Mesodermal cell (in vitro differentiated cells): ENCODE results near the gene COG8.

Experiments
- H3K27ac ChIP-seq: 2 replicates; pipeline ENCODE4 v1.7.0; 2013; ENCODE audit warnings: mild to moderate bottlenecking, low read depth, low read length, moderate library complexity; ENCODE audit not compliant: severe bottlenecking
- H3K36me3 ChIP-seq: 2 replicates; pipeline ENCODE4 v1.7.1; 2013; ENCODE audit warnings: mild to moderate bottlenecking, low read length, moderate library complexity; ENCODE audit not compliant: control insufficient read depth, insufficient read depth
- H3K4me1 ChIP-seq: one replicate; pipeline ENCODE4 v1.7.1; 2013; ENCODE audit warnings: mild to moderate bottlenecking, low read length; ENCODE audit not compliant: insufficient read depth, control insufficient read depth, poor library complexity, severe bottlenecking
- H3K4me3 ChIP-seq: 2 replicates; pipeline ENCODE4 v1.7.0; 2013; ENCODE audit warnings: low read length, control low read depth, mild to moderate bottlenecking; ENCODE audit not compliant: insufficient read depth, poor library complexity, severe bottlenecking; ENCODE audit errors: extremely low read depth
- H3K9me3 ChIP-seq: 2 replicates; pipeline ENCODE4 v1.7.1; 2013; ENCODE audit warnings: mild to moderate bottlenecking, low read length, moderate library complexity; ENCODE audit not compliant: control insufficient read depth
- WGBS, 2 experiments: methylation state at CpG; one replicate each; pipeline ENCODE4 v1.1.5; 2013; ENCODE audit warnings: missing lambda C conversion rate in 2 of 2; ENCODE audit not compliant: insufficient coverage in 2 of 2; 5-methylcytosine and 5-hydroxymethylcytosine counted together

The COG8 gene

GRCh38 chr16:69346683-69347082 lies 7.3 kb upstream of the COG8 start:
- Histone ChIP-seq H3K4me1 (peaks cover under 1% of the 10 kb centered on the region), H3K36me3 (peaks cover 51% of the 10 kb centered on the region), H3K27ac (no peak overlapping the region), H3K9me3 (no peaks in the 10 kb centered on the region), H3K4me3 (no peak overlapping the region)
- WGBS, 2 experiments: 93 to 97% methylated on average over 3 of the region's 6 CpGs

GRCh38 chr16:69345923-69346322 lies 6.6 kb upstream of the COG8 start:
- 90 to 100% methylated on average over 1 to 4 of the region's 4 CpGs for WGBS, 2 experiments
- Histone ChIP-seq H3K36me3 (peaks cover 55% of the 10 kb centered on the region), H3K4me1 (peaks cover 7% of the 10 kb centered on the region), H3K9me3 (no peaks in the 10 kb centered on the region), H3K27ac (no peak overlapping the region), H3K4me3 (no peak overlapping the region)

DNA sequence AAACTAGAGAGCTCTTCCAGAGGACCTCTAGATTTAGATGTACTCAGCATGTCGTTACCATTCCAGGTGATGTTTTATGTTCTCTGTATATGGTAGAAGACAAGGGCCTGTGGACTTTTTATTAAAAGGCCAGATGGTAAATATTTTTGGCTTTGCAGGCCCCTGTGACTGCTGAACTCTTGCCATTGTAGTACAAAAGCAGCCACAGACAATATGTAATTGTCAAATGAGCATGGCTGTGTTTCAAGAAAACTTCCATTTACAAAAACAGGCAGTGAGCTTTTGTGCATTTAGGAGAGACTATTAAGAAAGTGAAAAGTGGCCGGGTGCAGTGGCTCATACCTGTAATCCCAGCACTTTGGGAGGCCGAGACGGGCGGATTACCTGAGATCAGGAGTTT lies 4.8 kb upstream of the COG8 start:
- WGBS, 2 experiments: 100% methylated on average over 3 to 4 of the region's 5 CpGs
- peaks cover 53% of the 10 kb centered on the region for H3K36me3 ChIP-seq
- H3K4me1 ChIP-seq: peaks cover 7% of the 10 kb centered on the region
- H3K4me3 ChIP-seq: no peak overlapping the region
- no peak overlapping the region for H3K27ac ChIP-seq
- H3K9me3 ChIP-seq: no peaks in the 10 kb centered on the region

- H3K4me1 ChIP-seq: peaks cover 12% of the 10 kb centered on the region
- peaks cover 65% of the 10 kb centered on the region for H3K36me3 ChIP-seq
- 1 to 4% methylated on average over 10 to 14 of the region's 16 CpGs for WGBS, 2 experiments
These were observed 806 bp upstream of the COG8 start for GRCh38 chr16:69340095-69340644.

DNA sequence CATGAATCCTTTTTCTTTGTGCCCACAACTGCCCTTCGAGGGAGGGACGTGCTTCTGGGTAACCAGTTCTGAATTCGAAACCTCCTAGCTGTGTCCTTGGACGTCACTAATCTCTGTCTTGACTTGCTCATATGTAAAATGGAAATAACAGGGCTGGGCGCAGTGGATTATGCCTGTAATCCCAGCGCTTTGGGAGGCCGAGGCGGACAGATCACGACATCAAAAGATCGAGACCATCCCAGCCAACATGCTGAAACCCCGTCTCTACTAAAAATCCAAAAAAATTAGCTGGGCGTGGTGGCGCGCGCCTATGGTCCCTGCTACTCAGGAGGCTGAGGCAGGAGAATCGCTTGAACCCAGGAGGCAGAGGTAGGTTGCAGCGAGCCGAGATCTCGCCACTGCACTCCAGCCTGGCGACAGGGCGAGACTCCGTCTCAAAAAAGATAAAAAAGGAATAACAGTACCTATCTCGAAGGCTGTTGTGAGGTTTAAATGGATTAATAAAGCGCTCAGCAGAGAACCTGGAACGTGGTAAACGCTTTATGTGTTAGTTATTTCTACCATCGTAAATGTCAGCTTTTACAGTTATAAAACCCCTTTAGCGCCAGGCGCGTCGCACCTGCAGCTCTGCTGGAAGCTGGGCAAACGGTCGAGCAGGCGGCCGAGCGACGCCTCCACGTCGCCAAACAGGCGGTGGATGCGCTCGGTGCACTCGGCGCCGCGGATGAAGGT lies 641 bp downstream of the COG8 start:
- Histone ChIP-seq H3K36me3 (peaks cover 67% of the 10 kb centered on the region), H3K9me3 (no peaks in the 10 kb centered on the region), H3K27ac (peak overlapping the region; percentile 67), H3K4me1 (peaks cover 12% of the 10 kb centered on the region), H3K4me3 (peak overlapping the region; percentile 99)
- WGBS, 2 experiments: 24 to 41% methylated on average over 27 to 38 of the region's 46 CpGs

More at GRCh38 chr16:69340095-69340644, 806 bp upstream of the COG8 start:
- H3K9me3 ChIP-seq: no peaks in the 10 kb centered on the region
- peak overlapping the region; percentile 88 for H3K27ac ChIP-seq
- H3K4me3 ChIP-seq: peak overlapping the region; percentile 99

GRCh38 chr16:69334696-69335095 lies 4.7 kb downstream of the COG8 start:
- peaks cover 9% of the 10 kb centered on the region for H3K4me1 ChIP-seq
- no peaks in the 10 kb centered on the region for H3K9me3 ChIP-seq
- 92 to 99% methylated on average over 6 to 9 of the region's 9 CpGs for WGBS, 2 experiments
- no peak overlapping the region for H3K27ac ChIP-seq
- no peak overlapping the region for H3K4me3 ChIP-seq
- peaks cover 59% of the 10 kb centered on the region for H3K36me3 ChIP-seq

DNA sequence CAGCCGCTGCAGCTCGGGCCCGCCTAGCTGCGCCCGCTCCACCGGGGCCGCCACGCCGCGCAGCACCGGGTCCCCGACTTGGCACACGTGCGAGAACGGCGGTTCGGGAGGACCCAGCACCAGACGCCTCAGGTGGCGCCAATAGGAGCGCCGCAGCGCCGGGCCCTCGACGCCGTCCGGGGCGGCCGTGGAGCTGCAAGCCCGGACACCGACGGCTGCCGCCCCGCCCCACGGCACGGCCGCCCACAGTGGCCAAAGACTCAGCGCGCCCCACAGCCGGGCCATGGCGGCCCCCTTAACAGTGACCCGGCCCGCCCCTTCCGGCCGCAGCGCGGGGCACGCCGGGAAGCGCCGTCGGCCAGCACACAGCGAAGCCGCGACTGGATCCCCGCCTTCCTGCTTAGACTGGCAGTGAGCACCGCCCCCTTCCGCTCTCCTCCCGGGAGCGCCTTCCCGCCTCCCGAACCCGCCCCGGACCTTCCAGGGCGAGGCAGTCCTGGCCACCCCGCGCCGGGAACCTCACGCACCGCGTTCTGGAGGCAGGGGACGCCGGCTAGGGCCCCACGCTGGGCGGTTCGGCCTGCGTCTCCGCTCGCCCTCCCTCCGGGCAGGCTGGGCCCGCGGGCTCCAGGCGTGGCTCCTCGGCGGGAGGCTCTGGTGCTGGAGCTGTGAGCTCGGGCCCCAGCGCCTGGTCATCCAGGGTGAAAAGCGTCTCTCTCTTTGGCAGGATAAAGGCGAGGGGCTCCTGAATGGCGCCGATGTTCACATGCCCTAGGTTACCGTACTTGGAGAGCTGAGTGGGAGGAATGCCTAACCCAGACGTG lies 8.9 kb downstream of the COG8 start, which contains the start of gene PDF:
Gene PDF, minus strand, starts transcription at position 303 of the 824 bp plus-strand sequence. Its CDS starts 18 bp downstream, at position 285.
- peak within 1 kb of the TSS; percentile 71 for H3K4me3 ChIP-seq
- H3K27ac ChIP-seq: peak within 1 kb of the TSS; percentile 87
- peaks cover 14% of the 10 kb centered on the region for H3K4me1 ChIP-seq
- 2 to 3% methylated on average over 72 to 80 of the region's 93 CpGs for WGBS, 2 experiments
- peaks cover 74% of the 10 kb centered on the region for H3K36me3 ChIP-seq
- no peaks in the 10 kb centered on the region for H3K9me3 ChIP-seq

GRCh38 chr16:69329369-69330285 lies 9.7 kb downstream of the COG8 start:
- Histone ChIP-seq H3K36me3 (peaks cover 74% of the 10 kb centered on the region), H3K9me3 (no peaks in the 10 kb centered on the region), H3K4me1 (peaks cover 17% of the 10 kb centered on the region), H3K4me3 (peak overlapping the region; percentile 71), H3K27ac (peak overlapping the region; percentile 45)
- 5 to 9% methylated on average over 69 to 72 of the region's 77 CpGs for WGBS, 2 experiments

DNA sequence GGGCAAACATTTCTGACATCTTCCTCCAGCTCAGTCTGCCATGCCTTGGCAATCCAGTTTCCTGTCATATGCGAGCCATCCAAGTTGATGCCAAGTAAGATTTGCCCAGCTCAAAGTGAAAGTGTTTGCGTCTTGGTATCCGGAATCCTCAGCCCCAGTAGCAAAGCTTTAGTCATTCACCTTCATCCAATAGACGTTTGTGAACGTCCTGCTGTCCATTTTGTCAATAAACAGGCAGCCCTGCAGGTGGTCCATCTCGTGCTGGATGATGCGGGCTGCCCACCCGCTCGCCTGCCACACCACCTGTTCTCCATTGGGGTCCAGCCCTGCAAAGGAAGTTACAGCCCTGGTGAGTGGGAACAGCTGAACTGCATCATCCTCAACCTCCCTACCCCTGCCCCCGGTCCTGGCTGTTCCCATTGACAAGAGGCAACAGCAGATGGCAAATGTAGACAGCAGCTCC lies 10.5 kb downstream of the COG8 start:
- H3K4me1 ChIP-seq: peaks cover 23% of the 10 kb centered on the region
- H3K36me3 ChIP-seq: peaks cover 74% of the 10 kb centered on the region
- peak overlapping the region; percentile 71 for H3K4me3 ChIP-seq
- 83 to 89% methylated on average over 8 to 10 of the region's 10 CpGs for WGBS, 2 experiments
- no peak overlapping the region for H3K27ac ChIP-seq
- H3K9me3 ChIP-seq: no peaks in the 10 kb centered on the region
